Measurements from ENCODE around the gene DUS1L. TPM values are rescaled to one million over a fixed set of nuclear protein-coding genes. Genes with fewer than 3 reads are reported as not detected.

Gene DUS1L
- total RNA-seq, 6 experiments from 2014 or later, result 61.8 to 115 (median 89.9) TPM

- WGBS (ENCODE audit: insufficient coverage, low coverage, low lambda C conversion rate, missing lambda C conversion rate), result no CpG with 5 or more reads among the region's 38 CpGs
- Histone ChIP-seq H3K27me3 (no peaks in the 10 kb centered on the region), H3K9me3 (no peaks in the 10 kb centered on the region), H3K4me3 (no peak overlapping the region), H3K36me3 (peaks cover 0 to 41% (median 0%) of the 10 kb centered on the region in 4 donors), H3K4me1 (peaks cover 0 to 13% (median 6%) of the 10 kb centered on the region in 4 donors), H3K27ac (no peak overlapping the region)
- intact Hi-C loops (cut with DNase I), result no loop called here
- no peak for ATAC-seq
- TF ChIP-seq CTCF (IDR thresholded peaks at IDR 0.05), result no peak
- no peak for TF ChIP-seq POLR2A (IDR thresholded peaks at IDR 0.05)
- peak in 1 of 3 donors; percentile 56 for DNase-seq
Measured at GRCh38 chr17:82054351-82055022, 11.1 kb downstream of the DUS1L start.

- Histone ChIP-seq H3K27me3 (no peaks in the 10 kb centered on the region), H3K9me3 (no peaks in the 10 kb centered on the region), H3K4me3 (no peak overlapping the region), H3K4me1 (peaks cover 0 to 14% (median 6%) of the 10 kb centered on the region in 4 donors), H3K27ac (no peak overlapping the region), H3K36me3 (peaks cover 0 to 37% (median 0%) of the 10 kb centered on the region in 4 donors)
- DNase-seq (peak in 1 of 3 donors; percentile 49), ATAC-seq (no peak)
- intact Hi-C loops (cut with DNase I), result no loop called here
- 80% methylated on average over 2 of the region's 28 CpGs for WGBS (ENCODE audit: insufficient coverage, low coverage, low lambda C conversion rate, missing lambda C conversion rate)
- no peak for TF ChIP-seq POLR2A (IDR thresholded peaks at IDR 0.05)
- TF ChIP-seq CTCF (IDR thresholded peaks at IDR 0.05), result no peak
Measured at GRCh38 chr17:82053556-82054263, 11.9 kb downstream of the DUS1L start.

- H3K27me3 ChIP-seq, result no peaks in the 10 kb centered on the region
- H3K27ac ChIP-seq, result no peak overlapping the region
- no peaks in the 10 kb centered on the region for H3K9me3 ChIP-seq
- no peak overlapping the region for H3K4me3 ChIP-seq
- no peak for ATAC-seq
- peak in 1 of 3 donors; percentile 47 for DNase-seq
- 95% methylated on average over 4 of the region's 19 CpGs for WGBS (ENCODE audit: insufficient coverage, low coverage, low lambda C conversion rate, missing lambda C conversion rate)
- peaks cover 0 to 36% (median 0%) of the 10 kb centered on the region in 4 donors for H3K36me3 ChIP-seq
- TF ChIP-seq CTCF (IDR thresholded peaks at IDR 0.05), result no peak
- TF ChIP-seq POLR2A (IDR thresholded peaks at IDR 0.05), result no peak
- intact Hi-C loops (cut with DNase I), result no loop called here
- H3K4me1 ChIP-seq, result peaks cover 0 to 20% (median 8%) of the 10 kb centered on the region in 4 donors
Measured at GRCh38 chr17:82053130-82053529, 12.5 kb downstream of the DUS1L start.

- ATAC-seq (no peak), DNase-seq (no peak)
- intact Hi-C loops (cut with DNase I), result no loop called here
- Histone ChIP-seq H3K27ac (no peak overlapping the region), H3K36me3 (peaks cover 0 to 32% (median under 1%) of the 10 kb centered on the region in 4 donors), H3K4me1 (peaks cover 0 to 23% (median 10%) of the 10 kb centered on the region in 4 donors), H3K4me3 (peak overlapping the region; percentile 60 to 79 (median 66)), H3K27me3 (no peaks in the 10 kb centered on the region), H3K9me3 (no peaks in the 10 kb centered on the region)
- WGBS (ENCODE audit: insufficient coverage, low coverage, low lambda C conversion rate, missing lambda C conversion rate), result 21% methylated on average over 6 of the region's 19 CpGs
- TF ChIP-seq POLR2A (IDR thresholded peaks at IDR 0.05) (no peak), CTCF (IDR thresholded peaks at IDR 0.05) (no peak)
Measured at GRCh38 chr17:82052638-82053059, 13.0 kb downstream of the DUS1L start.
